Glomerular visceral epithelial cell (primary cell): Measurements from ENCODE around the gene SHKBP1.
"Not testable (repeated sequence)": the region's sequence is repeated elsewhere in the genome, so short reads cannot be mapped to it uniquely, and the experiment has no call there.

Source experiments
- DNase-seq: peaks from one replicate; pipeline ENCODE4 v3.0.0-alpha.2; 2016; ENCODE audit errors: extremely low spot score

SHKBP1 gene

GRCh38 chr19:40576585-40577451, at the start of gene SHKBP1:
SHKBP1 (plus strand) TSS chr19:40576873; CDS start chr19:40576900, 27 bp downstream.
- DNase-seq, result peak; percentile 95

GRCh38 chr19:40528078-40528477, 48.6 kb upstream of the SHKBP1 start:
- DNase-seq, result no peak

GRCh38 chr19:40528533-40529092, 48.1 kb upstream of the SHKBP1 start:
- DNase-seq, result no peak

GRCh38 chr19:40529093-40529954, 47.3 kb upstream of the SHKBP1 start:
- peak; percentile 87 for DNase-seq

- DNase-seq, result no peak
Measured at GRCh38 chr19:40530091-40530901, 46.4 kb upstream of the SHKBP1 start.

GRCh38 chr19:40533508-40533907, 43.2 kb upstream of the SHKBP1 start:
- no peak for DNase-seq

- DNase-seq, result no peak
Measured at GRCh38 chr19:40534148-40534547, 42.5 kb upstream of the SHKBP1 start.

GRCh38 chr19:40539070-40539469, 37.6 kb upstream of the SHKBP1 start:
- no peak for DNase-seq

GRCh38 chr19:40542202-40542859, 34.3 kb upstream of the SHKBP1 start:
- DNase-seq, result no peak

GRCh38 chr19:40543029-40543597, 33.6 kb upstream of the SHKBP1 start:
- no peak for DNase-seq

- DNase-seq, result not testable (repeated sequence)
Measured at GRCh38 chr19:40546153-40546841, 30.4 kb upstream of the SHKBP1 start.

GRCh38 chr19:40547190-40547589, 29.5 kb upstream of the SHKBP1 start:
- DNase-seq, result not testable (repeated sequence)

- no peak for DNase-seq
Measured at GRCh38 chr19:40547836-40548235, 28.8 kb upstream of the SHKBP1 start.

- DNase-seq, result peak; percentile 73
Measured at GRCh38 chr19:40549007-40549708, 27.5 kb upstream of the SHKBP1 start.

GRCh38 chr19:40550951-40551350, 25.7 kb upstream of the SHKBP1 start:
- DNase-seq, result no peak

- no peak for DNase-seq
Measured at GRCh38 chr19:40552848-40553247, 23.8 kb upstream of the SHKBP1 start.

GRCh38 chr19:40553885-40554857, 22.5 kb upstream of the SHKBP1 start:
- no peak for DNase-seq
